GM19025 (cell line): ENCODE data around the gene ATF5.
"Not testable (repeated sequence)": the region's sequence is repeated elsewhere in the genome, so short reads cannot be mapped to it uniquely, and the experiment has no call there.

Source experiments
- ATAC-seq: cut with Tn5 transposase; IDR thresholded peaks from one replicate; pipeline ENCODE4 v1.9.1; 2021; ENCODE audit warnings: mild to moderate bottlenecking, low read depth, moderate library complexity; ENCODE audit not compliant: unreplicated experiment

Gene ATF5

GRCh38 chr19:49921871-49922795 lies 6.9 kb upstream of the ATF5 start:
- ATAC-seq = no peak

GRCh38 chr19:49923055-49924003 lies 5.7 kb upstream of the ATF5 start:
- no peak for ATAC-seq

DNA sequence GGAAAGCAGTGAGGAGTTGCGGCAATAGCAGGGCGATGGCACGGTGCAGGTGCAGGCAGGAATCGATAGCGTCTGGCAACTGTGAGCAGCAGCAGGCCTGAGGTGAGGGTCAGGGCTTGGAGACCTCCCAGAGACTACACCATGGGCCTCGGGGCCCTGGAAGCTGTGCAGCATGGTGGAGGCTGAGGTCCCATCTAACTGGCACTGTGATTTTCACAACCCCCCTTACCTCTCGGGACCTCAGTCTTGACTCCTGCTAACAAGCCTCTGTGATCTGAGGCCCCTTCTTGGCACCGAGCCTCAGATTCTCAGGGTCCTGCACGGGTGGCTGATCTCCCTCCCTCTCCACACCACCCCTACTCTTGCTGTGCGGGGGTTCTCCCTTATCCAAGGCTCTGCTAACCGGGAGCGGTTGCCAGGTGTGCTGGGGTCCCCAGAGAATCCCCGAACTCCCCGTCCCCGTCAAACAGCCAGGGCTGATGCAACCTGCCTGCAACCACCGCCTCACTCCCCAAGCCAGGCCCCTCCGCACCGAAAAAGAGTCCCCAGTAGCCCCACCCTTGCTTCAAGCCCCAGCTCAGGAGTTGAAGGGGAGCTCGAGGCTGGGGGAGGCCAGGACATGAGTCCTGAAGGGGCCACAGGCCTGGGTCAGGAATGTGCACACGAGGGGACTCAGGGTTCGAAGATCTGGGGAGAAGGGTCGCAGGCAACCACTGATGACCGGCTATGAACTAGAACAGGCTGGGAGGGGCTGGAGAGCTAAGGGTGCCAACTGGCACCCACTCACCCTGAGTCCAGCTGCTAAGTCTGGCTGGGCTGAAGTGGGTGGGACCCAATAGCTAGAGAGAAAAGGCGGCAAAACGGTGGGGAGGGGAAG lies 4.8 kb upstream of the ATF5 start:
- ATAC-seq = no peak

DNA sequence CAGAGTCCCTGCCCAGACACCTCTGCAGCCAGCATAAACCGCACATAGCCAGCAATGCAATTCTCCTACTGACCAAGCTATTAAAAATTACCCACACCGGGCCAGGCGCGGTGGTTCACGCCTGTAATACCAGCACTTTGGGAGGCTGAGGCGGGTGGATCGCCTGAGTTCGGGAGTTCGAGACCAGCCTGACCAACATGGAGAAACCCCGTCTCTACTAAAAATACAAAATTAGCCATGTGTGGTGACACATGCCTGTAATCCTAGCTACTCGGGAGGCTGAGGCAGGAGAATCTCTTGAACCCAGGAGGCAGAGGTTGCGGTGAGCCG lies 4.2 kb upstream of the ATF5 start:
- not testable (repeated sequence) for ATAC-seq

- no peak for ATAC-seq
These were observed 3.5 kb upstream of the ATF5 start for GRCh38 chr19:49925486-49925885.

DNA sequence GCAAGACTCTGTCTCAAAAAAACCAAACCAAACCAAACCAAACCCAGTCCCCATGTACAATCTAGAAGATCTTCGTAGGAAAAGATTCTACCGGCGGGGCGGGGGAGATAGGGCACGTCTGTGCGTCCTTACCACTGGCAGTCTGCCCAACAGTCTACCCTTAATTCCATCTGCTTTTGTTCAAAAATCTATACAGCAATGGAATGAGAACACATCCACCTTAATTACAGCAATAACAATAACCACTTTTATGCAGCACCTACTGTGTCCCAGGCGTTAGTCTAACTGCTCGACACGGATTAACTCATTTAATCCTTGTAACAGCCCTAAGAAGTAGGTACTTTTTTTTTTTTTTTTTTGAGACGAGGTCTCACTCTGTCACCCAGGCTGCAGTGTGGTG lies 2.5 kb upstream of the ATF5 start:
- ATAC-seq = no peak

DNA sequence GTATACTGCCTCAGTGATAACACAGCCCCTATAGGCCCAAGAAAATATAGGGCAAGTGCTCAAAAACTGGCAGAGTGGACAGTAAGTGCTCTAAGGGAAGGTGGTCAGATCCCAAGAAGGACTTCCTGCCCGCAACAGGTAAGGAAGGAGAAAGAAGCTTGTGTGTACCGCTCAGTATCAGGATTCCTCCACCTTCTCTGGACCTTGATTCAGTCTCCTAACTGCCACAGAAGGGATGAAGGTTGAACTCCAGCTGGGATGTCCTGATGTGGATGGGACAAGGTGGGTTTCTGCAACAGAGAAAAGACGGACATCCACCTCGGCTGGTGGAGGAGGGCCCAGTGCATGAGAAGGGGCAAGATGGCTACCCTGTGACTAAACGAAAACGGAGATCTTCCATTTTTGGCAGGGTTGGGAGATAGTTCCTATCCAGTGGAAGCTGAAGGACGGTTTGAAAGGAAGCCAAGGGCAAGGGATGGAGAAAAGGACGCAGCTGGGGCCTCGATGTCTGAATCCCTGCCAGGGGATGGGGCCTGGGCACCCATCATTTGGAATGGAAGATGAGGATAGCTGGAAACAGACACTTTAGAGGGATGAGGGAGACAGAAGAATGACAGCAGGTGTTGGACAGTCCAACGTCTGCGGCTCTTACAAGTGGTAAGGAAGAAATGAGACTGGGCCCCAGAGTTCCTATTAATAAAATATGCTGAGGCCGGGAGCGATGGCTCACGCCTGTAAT lies 1.3 kb upstream of the ATF5 start:
- no peak for ATAC-seq

DNA sequence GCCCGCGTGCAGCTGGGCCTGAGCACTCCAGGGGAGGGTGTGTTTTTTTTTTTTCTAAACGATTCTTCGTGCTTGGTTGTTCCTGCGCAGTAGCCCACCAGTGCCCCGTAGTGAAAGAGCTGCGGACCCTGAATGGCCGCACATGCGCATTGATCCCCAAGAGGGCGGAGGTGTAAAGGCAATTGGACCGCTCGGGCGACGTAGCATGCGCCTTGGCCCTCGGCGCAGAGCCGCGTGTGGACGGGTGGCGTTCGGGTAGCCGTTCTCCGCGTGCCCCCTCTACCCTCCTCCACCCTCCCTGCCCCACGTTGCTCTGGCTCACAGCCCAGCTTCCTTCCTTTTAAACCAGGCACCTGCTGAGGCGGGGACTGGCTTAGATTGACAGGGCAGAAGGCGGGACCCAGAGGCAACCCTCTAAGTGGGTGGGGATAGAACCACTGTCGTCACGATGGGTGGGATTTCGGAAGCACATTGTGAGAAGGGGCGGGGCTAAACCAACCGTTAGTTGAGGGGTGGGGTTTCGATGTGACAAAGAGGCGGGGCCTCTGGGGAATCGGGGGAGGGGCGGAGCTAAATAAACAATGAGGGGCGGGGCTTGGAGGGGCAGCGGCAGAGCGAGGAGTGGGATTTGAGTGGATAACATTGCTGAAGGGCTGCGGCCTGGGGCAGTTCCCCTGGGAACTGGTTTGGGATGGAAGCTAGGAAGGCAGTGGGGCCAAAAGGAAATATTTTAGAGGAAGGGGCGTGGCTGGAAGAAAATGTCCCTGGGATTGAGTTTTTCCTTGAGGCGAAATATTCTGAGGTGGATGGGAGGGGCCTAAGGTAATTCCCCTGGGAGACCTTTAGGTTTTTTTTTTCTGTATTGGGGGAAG lies 842 bp downstream of the ATF5 start:
- ATAC-seq = peak; percentile 65

DNA sequence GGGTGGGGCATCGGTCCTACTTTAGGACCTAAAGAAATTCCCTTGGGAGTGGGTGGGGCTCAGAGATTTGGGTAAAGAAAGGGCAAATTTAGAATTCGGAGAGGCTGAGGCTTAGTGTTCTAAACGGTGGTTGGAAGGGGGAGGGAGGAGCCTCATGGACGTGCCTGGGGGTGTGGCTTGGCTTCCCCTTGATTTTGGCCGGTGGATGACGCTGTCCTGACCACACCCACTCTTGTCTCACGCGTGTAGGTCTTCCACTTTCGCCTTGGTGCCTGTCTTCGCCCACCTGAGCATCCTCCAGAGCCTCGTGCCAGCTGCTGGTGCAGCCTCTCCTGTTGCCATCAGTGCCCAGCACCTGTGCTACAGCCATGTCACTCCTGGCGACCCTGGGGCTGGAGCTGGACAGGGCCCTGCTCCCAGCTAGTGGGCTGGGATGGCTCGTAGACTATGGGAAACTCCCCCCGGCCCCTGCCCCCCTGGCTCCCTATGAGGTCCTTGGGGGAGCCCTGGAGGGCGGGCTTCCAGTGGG lies 1.5 kb downstream of the ATF5 start:
- no peak for ATAC-seq

- ATAC-seq = no peak
These were observed 2.5 kb downstream of the ATF5 start for GRCh38 chr19:49931293-49932040.

- no peak for ATAC-seq
These were observed 3.0 kb downstream of the ATF5 start for GRCh38 chr19:49932041-49932451.

DNA sequence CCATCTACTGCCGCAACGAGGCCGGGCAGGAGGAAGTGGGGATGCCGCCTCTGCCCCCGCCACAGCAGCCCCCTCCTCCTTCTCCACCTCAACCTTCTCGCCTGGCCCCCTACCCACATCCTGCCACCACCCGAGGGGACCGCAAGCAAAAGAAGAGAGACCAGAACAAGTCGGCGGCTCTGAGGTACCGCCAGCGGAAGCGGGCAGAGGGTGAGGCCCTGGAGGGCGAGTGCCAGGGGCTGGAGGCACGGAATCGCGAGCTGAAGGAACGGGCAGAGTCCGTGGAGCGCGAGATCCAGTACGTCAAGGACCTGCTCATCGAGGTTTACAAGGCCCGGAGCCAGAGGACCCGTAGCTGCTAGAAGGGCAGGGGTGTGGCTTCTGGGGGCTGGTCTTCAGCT lies 3.7 kb downstream of the ATF5 start:
- ATAC-seq = no peak

- ATAC-seq = no peak
These were observed 4.6 kb downstream of the ATF5 start for GRCh38 chr19:49933643-49934042.

DNA sequence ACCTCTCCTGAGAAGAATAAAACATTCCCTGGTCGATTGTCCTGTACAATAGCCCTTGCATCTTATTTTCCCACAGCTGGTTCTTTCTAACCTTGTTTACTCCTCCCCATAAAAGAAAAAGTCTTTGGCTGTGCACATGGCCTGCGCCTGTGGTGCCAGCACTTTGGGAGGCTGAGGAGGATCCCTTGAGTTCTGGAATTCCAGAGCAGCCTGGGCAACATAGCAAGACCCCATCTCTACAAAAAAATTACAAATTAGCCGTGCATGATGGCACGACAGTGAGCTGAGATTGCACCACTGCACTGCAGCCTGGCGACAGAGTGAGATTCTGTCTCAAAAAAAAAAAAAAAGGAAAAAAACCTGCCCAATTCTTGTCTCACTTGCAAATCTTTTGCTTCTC lies 7.5 kb downstream of the ATF5 start:
- no peak for ATAC-seq

DNA sequence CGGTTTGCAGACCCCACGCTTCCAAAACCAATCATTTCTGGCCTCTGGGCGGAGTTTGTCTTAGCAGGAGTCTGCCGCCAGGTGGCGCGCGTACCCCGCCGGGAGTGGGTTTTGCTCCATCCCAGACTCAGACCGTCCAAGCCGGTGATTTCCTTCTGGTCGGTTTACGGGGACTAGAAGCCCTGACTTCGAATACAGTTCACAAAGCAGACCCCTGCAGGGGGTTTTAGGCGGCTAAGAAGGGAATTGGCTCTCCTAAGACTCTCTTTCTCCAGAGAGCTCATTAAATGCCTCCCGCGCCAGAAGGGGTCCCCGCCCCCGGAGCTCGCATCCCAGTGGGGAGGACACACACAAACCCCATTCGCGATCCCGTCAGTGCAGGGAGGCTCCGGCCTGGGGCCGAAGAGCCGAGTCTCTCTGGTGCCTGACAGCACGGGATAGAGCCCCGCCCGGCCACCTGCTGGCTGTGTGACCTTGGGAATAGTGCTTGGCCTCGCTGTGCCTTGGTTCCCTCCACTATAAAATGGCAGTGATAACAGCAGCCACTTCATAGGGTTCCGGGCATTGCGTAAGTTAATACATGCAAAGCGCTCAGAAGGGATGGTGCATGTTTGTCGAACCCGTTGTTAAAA lies 8.9 kb downstream of the ATF5 start:
- no peak for ATAC-seq

- ATAC-seq = no peak
These were observed 9.7 kb downstream of the ATF5 start for GRCh38 chr19:49938662-49939061.

GRCh38 chr19:49939721-49940481 lies 10.9 kb downstream of the ATF5 start:
- no peak for ATAC-seq
